Neuronal stem cell (in vitro differentiated cells): ENCODE results near the gene UBXN7.

ENCODE experiments used
- DNase-seq: peaks from one replicate; pipeline ENCODE4 v3.0.0-alpha.2; 2013; ENCODE audit warnings: low spot score
- H2AFZ ChIP-seq: one replicate; pipeline ENCODE4 v1.6.1; 2013; ENCODE audit warnings: mild to moderate bottlenecking, low read length, inconsistent platforms
- H2AK5ac ChIP-seq: 2 replicates; pipeline ENCODE4 v1.6.1; 2013; ENCODE audit warnings: low read depth, mild to moderate bottlenecking, inconsistent platforms, low read length, moderate library complexity, mixed read lengths
- H2BK120ac ChIP-seq: 2 replicates; pipeline ENCODE4 v1.6.1; 2013; ENCODE audit warnings: low read depth, mild to moderate bottlenecking, inconsistent platforms, low read length, moderate library complexity, mixed read lengths
- H2BK12ac ChIP-seq: one replicate; pipeline ENCODE4 v1.6.1; 2013; ENCODE audit warnings: low read length, inconsistent platforms
- H2BK15ac ChIP-seq: 2 replicates; pipeline ENCODE4 v1.6.1; 2013; ENCODE audit warnings: mild to moderate bottlenecking, low read length, inconsistent platforms, mixed read lengths
- H2BK5ac ChIP-seq: one replicate; pipeline ENCODE4 v1.6.1; 2013; ENCODE audit warnings: inconsistent platforms, mild to moderate bottlenecking, low read length, moderate library complexity
- H3K14ac ChIP-seq: one replicate; pipeline ENCODE4 v1.6.1; 2013; ENCODE audit warnings: low read length, inconsistent platforms
- H3K18ac ChIP-seq: 2 replicates; pipeline ENCODE4 v1.6.1; 2013; ENCODE audit warnings: low read length, inconsistent platforms
- H3K23ac ChIP-seq: 2 replicates; pipeline ENCODE4 v1.6.1; 2013; ENCODE audit warnings: low read depth, mild to moderate bottlenecking, mixed read lengths, low read length, inconsistent platforms; ENCODE audit not compliant: poor library complexity
- H3K27ac ChIP-seq: replicated peaks from 3 replicates; pipeline ENCODE4 v1.5.1; 2013; ENCODE audit warnings: low read length, inconsistent platforms
- H3K27me3 ChIP-seq, 3 experiments: 2 replicates each; pipeline ENCODE4 v1.6.1; 2013; ENCODE audit warnings: low read length in 3 of 3, mild to moderate bottlenecking in 2 of 3, inconsistent platforms in 1 of 3, low read depth in 1 of 3, mixed read lengths in 1 of 3, moderate library complexity in 1 of 3; ENCODE audit not compliant: control insufficient read depth in 3 of 3, insufficient read depth in 3 of 3
- H3K36me3 ChIP-seq, 2 donors: replicated peaks in 1 of 2; 2 replicates each; pipeline ENCODE4 v1.6.1; 2013; ENCODE audit warnings: low read length in 2 of 2; ENCODE audit not compliant: control insufficient read depth in 2 of 2, insufficient read depth in 2 of 2
- H3K4ac ChIP-seq: 2 replicates; pipeline ENCODE4 v1.6.1; 2013; ENCODE audit warnings: inconsistent platforms, mild to moderate bottlenecking, low read length, moderate library complexity
- H3K4me1 ChIP-seq, 2 donors: 1 replicate in 1 of 2; 2 replicates in 1 of 2; pipeline ENCODE4 v1.6.1; 2013; ENCODE audit warnings: low read length in 2 of 2, low read depth in 1 of 2; ENCODE audit not compliant: control insufficient read depth in 2 of 2, insufficient read depth in 1 of 2
- H3K4me2 ChIP-seq: one replicate; pipeline ENCODE4 v1.6.1; 2013; ENCODE audit warnings: mild to moderate bottlenecking, low read length, inconsistent platforms; ENCODE audit not compliant: insufficient read depth, poor library complexity, severe bottlenecking
- H3K4me3 ChIP-seq, 2 donors: 2 replicates each; pipeline ENCODE4 v1.5.1; 2013; ENCODE audit warnings: low read length in 2 of 2, mild to moderate bottlenecking in 2 of 2, inconsistent platforms in 1 of 2, moderate library complexity in 1 of 2
- H3K79me1 ChIP-seq: one replicate; pipeline ENCODE4 v1.6.1; 2013; ENCODE audit warnings: low read depth, mild to moderate bottlenecking, inconsistent platforms, low read length, moderate library complexity
- H3K9ac ChIP-seq: one replicate; pipeline ENCODE4 v1.6.1; 2013; ENCODE audit warnings: mild to moderate bottlenecking, low read depth, low read length, inconsistent platforms; ENCODE audit not compliant: poor library complexity
- H3K9me3 ChIP-seq, 2 donors: replicated peaks in 1 of 2; 2 replicates each; pipeline versions ENCODE3 to v1.6.1; 2013; ENCODE audit warnings: low read length in 2 of 2, mild to moderate bottlenecking in 2 of 2, inconsistent platforms in 1 of 2, low read depth in 1 of 2, mixed read lengths in 1 of 2, moderate library complexity in 1 of 2; ENCODE audit not compliant: control insufficient read depth in 2 of 2, insufficient read depth in 1 of 2
- H4K8ac ChIP-seq: one replicate; pipeline ENCODE4 v1.6.1; 2013; ENCODE audit warnings: low read depth, mild to moderate bottlenecking, inconsistent platforms, low read length, moderate library complexity
- H4K91ac ChIP-seq: one replicate; pipeline ENCODE4 v1.6.1; 2013; ENCODE audit warnings: low read length, low read depth, mild to moderate bottlenecking, inconsistent platforms; ENCODE audit not compliant: poor library complexity
- WGBS, 2 donors: extraction: QIAGEN DNeasy Blood & Tissue Kit; methylation state at CpG; one replicate each; pipeline ENCODE4 v1.1.7; 2013; ENCODE audit warnings: missing lambda C conversion rate in 2 of 2, mixed read lengths in 1 of 2; ENCODE audit not compliant: insufficient read length in 2 of 2, insufficient replicate concordance in 1 of 2; ENCODE audit errors: extremely low coverage in 2 of 2; 5-methylcytosine and 5-hydroxymethylcytosine counted together

UBXN7 gene

DNA sequence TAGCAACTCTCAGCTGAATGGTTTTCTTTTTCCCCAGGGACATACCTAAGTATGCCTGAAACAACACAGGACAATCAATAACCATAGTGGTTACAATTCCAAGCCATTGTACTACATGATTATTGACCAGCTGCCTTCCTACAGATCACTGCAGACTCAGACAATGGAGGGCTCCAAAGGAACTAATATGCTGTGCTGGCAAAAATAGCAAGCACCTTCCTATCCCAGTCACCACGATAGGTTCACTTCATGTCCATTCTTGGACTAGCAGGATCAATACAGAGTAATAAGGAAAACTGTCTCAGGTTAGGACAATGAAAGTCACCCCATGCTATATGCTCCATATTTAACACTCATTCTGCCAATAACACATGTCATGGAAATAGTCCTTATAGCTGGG is 76.6 kb downstream of the UBXN7 start:
- Histone ChIP-seq H2BK120ac (no peak overlapping the region), H3K36me3 (peaks cover 16 to 91% of the 10 kb centered on the region in 2 donors), H3K4ac (no peak overlapping the region), H3K23ac (no peak overlapping the region), H3K9me3 (no peaks in the 10 kb centered on the region), H2BK5ac (no peak overlapping the region), H3K27ac (no peak overlapping the region), H3K79me1 (no peaks in the 10 kb centered on the region), H2AFZ (no peak overlapping the region), H3K4me2 (no peak overlapping the region), H3K4me3 (no peak overlapping the region), H2BK12ac (no peak overlapping the region), H3K27me3 (no peaks in the 10 kb centered on the region), H2BK15ac (no peak overlapping the region), H2AK5ac (no peak overlapping the region), H3K18ac (no peak overlapping the region), H4K8ac (no peak overlapping the region), H3K9ac (no peak overlapping the region), H3K14ac (no peak overlapping the region), H3K4me1 (no peaks in the 10 kb centered on the region), H4K91ac (no peak overlapping the region)
- no CpG with 5 or more reads among the region's 1 CpG for WGBS, 2 donors
- no peak for DNase-seq

DNA sequence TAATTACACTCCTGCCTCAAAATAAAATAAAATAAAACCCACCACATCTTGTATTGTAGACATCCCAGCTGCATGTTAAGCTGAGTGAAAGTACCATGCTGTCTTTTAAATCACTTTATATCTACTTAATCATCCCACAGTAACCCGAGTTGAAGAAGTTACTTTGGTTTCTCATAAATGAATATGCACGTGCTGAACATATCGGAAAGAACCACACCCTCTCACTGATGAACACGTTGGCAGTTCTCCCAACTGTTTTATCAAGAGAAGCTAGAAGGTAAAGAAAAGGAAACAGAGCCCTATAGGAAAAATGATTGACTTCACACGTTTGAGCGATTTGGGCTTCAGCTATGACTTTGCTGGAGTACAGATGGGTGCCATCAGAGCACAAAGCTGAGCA is 78.1 kb downstream of the UBXN7 start:
- H2BK15ac ChIP-seq: no peak overlapping the region
- H3K36me3 ChIP-seq: peaks cover 15 to 92% of the 10 kb centered on the region in 2 donors
- H2AFZ ChIP-seq: no peak overlapping the region
- no peak overlapping the region for H3K23ac ChIP-seq
- no peak overlapping the region for H3K27ac ChIP-seq
- H4K8ac ChIP-seq: no peak overlapping the region
- no peak overlapping the region for H3K14ac ChIP-seq
- H3K9ac ChIP-seq: no peak overlapping the region
- no peaks in the 10 kb centered on the region for H3K79me1 ChIP-seq
- H3K9me3 ChIP-seq: peaks cover 2 to 8% of the 10 kb centered on the region in 2 donors
- H3K18ac ChIP-seq: no peak overlapping the region
- H3K4ac ChIP-seq: no peak overlapping the region
- no peaks in the 10 kb centered on the region for H3K4me1 ChIP-seq
- H2BK5ac ChIP-seq: no peak overlapping the region
- no peak overlapping the region for H2AK5ac ChIP-seq
- WGBS, 2 donors: no CpG with 5 or more reads among the region's 6 CpGs
- no peak overlapping the region for H3K4me2 ChIP-seq
- no peak overlapping the region for H3K4me3 ChIP-seq
- no peak overlapping the region for H2BK120ac ChIP-seq
- DNase-seq: no peak
- H4K91ac ChIP-seq: no peak overlapping the region
- no peaks in the 10 kb centered on the region for H3K27me3 ChIP-seq
- H2BK12ac ChIP-seq: no peak overlapping the region

DNA sequence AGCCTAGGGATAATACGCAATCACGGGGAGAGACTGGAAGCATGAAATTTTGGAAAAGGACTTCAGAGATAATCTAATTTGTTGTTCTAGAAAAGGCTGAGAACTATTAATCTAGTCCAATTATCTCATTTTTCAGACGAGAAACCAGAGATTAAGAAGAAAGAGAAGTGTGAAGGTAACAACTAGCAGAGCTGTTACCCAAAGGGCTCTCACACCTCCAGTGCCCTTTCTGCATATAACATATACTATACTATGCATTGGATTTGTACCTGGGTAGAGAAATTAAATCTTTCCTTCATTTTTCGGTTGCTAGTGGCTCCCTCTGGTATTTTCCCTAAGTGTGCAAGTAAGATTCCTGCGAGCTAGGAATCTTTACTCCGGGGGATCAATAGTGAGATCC is 80.7 kb downstream of the UBXN7 start:
- H2AK5ac ChIP-seq: no peak overlapping the region
- H3K23ac ChIP-seq: no peak overlapping the region
- no peaks in the 10 kb centered on the region for H3K79me1 ChIP-seq

DNA sequence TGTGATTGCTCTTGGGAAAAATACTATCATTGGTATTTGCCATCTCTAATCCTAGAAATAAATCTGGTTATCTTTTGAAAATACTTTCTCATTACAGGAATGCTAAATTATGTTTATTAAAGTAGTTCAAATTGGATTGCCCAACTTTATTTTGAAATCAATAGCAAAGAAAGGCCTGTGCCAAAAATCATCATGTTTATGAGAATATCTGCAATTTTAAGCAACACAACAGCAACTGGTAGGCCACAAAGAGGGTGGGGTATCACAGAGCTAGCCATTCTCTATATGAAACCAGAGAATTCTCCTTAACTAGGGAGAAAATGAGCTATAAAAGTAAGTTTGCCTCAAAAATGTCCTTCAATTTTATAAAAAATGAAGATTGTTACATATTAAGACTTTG is 82.2 kb downstream of the UBXN7 start:
- Histone ChIP-seq H2AFZ (no peak overlapping the region), H3K27ac (no peak overlapping the region), H3K79me1 (no peaks in the 10 kb centered on the region), H2BK120ac (no peak overlapping the region), H4K91ac (no peak overlapping the region), H3K23ac (no peak overlapping the region), H3K4me2 (no peak overlapping the region), H3K36me3 (peaks cover 14 to 79% of the 10 kb centered on the region in 2 donors), H2AK5ac (no peak overlapping the region), H3K4ac (no peak overlapping the region), H3K4me3 (no peak overlapping the region), H3K14ac (no peak overlapping the region), H2BK5ac (no peak overlapping the region), H3K4me1 (no peaks in the 10 kb centered on the region), H3K18ac (no peak overlapping the region), H4K8ac (no peak overlapping the region), H2BK15ac (no peak overlapping the region), H2BK12ac (no peak overlapping the region), H3K9ac (no peak overlapping the region), H3K9me3 (peaks cover 4 to 10% of the 10 kb centered on the region in 2 donors), H3K27me3 (no peaks in the 10 kb centered on the region)
- no peak for DNase-seq

More for the DNA sequence above, 80.7 kb downstream of the UBXN7 start:
- no peak overlapping the region for H2BK5ac ChIP-seq
- no peaks in the 10 kb centered on the region for H3K4me1 ChIP-seq
- no peaks in the 10 kb centered on the region for H3K27me3 ChIP-seq
- peaks cover 2 to 10% of the 10 kb centered on the region in 2 donors for H3K9me3 ChIP-seq
- no peak overlapping the region for H2BK15ac ChIP-seq
- H3K36me3 ChIP-seq: peaks cover 12 to 87% of the 10 kb centered on the region in 2 donors
- no peak overlapping the region for H3K18ac ChIP-seq
- no peak for DNase-seq
- no peak overlapping the region for H3K4me2 ChIP-seq
- no peak overlapping the region for H3K9ac ChIP-seq
- H4K8ac ChIP-seq: no peak overlapping the region
- no peak overlapping the region for H3K14ac ChIP-seq
- H2BK12ac ChIP-seq: no peak overlapping the region
- no peak overlapping the region for H2AFZ ChIP-seq
- no CpG with 5 or more reads among the region's 6 CpGs for WGBS, 2 donors
- H3K4ac ChIP-seq: no peak overlapping the region
- H3K27ac ChIP-seq: no peak overlapping the region
- no peak overlapping the region for H2BK120ac ChIP-seq
- no peak overlapping the region for H3K4me3 ChIP-seq
- no peak overlapping the region for H4K91ac ChIP-seq
